Endothelial cell of umbilical vein (primary cell): ENCODE data around the gene FLT3.

Experiments used
- CTCF ChIP-seq, 2 donors: IDR thresholded peaks; 1 replicate in 1 of 2; 2 replicates in 1 of 2; pipeline ENCODE4 v1.5.1; 2011; ENCODE audit warnings: low read length in 2 of 2, mild to moderate bottlenecking in 2 of 2, moderate library complexity in 2 of 2, control low read depth in 1 of 2, inconsistent platforms in 1 of 2, low read depth in 1 of 2; ENCODE audit not compliant: insufficient read depth in 1 of 2; ENCODE audit errors: extremely low read depth in 1 of 2
- EZH2 ChIP-seq: IDR thresholded peaks from 2 replicates; pipeline ENCODE4 v1.6.1; 2012; ENCODE audit warnings: borderline replicate concordance, low read depth, mild to moderate bottlenecking, moderate library complexity, low read length, inconsistent platforms; ENCODE audit not compliant: severe bottlenecking
- FOS ChIP-seq: IDR thresholded peaks from 2 replicates; pipeline ENCODE4 v1.6.1; 2011; ENCODE audit warnings: mild to moderate bottlenecking, low read length, moderate library complexity, borderline replicate concordance; ENCODE audit not compliant: insufficient read depth
- POLR2A ChIP-seq: IDR thresholded peaks from 2 replicates; pipeline ENCODE4 v1.6.1; 2012; ENCODE audit warnings: low read depth, mild to moderate bottlenecking, control low read depth, low read length
- POLR2AphosphoS5 ChIP-seq: IDR thresholded peaks from 2 replicates; pipeline ENCODE4 v1.6.1; 2012; ENCODE audit warnings: low read depth, mild to moderate bottlenecking, control low read depth, low read length, moderate library complexity; ENCODE audit not compliant: insufficient read depth
- TF ChIP-seq, protein P1 (sequence below): IDR thresholded peaks from 2 replicates; pipeline ENCODE4 v1.6.1; 2011; ENCODE audit not compliant: insufficient read depth, insufficient read length

- TF ChIP-seq CTCF (IDR thresholded peaks at IDR 0.05; ENCODE audit: extremely low read depth in 1 of 2, insufficient read depth in 1 of 2, low read depth in 1 of 2, low read length in 2 of 2) = no peak
- TF ChIP-seq POLR2A = no peak
- TF ChIP-seq, protein P1, sequence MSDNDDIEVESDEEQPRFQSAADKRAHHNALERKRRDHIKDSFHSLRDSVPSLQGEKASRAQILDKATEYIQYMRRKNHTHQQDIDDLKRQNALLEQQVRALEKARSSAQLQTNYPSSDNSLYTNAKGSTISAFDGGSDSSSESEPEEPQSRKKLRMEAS = no peak
- TF ChIP-seq EZH2 = peak; percentile 67
- no peak for TF ChIP-seq POLR2AphosphoS5
- TF ChIP-seq FOS = no peak
Measured at GRCh38 chr13:28100150-28101121, at the start of gene FLT3.
